HG03103 (cell line): ENCODE data around the gene ELAVL3.
A peak's percentile ranks its signal among the peaks of the same experiment; 100 is the strongest.
"Not testable (repeated sequence)": the region's sequence is repeated elsewhere in the genome, so short reads cannot be mapped to it uniquely, and the experiment has no call there.

Experiments used
- ATAC-seq: cut with Tn5 transposase; IDR thresholded peaks from one replicate; pipeline ENCODE4 v1.9.1; 2021; ENCODE audit warnings: low read depth; ENCODE audit not compliant: unreplicated experiment

ELAVL3 gene

DNA sequence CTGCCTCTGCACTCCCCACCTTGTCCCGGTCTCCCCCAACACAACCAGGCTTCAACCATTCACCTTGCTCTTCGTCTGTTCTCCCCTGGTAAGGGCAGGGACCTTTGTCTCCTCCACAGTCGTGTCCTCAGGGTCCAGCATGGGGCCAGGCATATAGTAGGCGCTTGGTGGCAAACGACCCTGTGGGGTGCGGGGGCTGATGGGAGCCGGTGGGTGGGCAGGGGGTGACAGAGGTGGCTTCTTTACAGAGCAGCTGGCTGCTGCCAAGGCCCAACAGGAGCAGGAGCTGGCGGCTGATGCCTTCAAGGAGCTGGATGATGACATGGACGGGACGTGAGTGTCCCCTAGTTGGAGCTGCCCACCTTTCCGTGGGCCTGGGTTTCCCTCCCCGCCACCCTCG, 35.7 kb downstream of the ELAVL3 start:
- no peak for ATAC-seq

- no peak for ATAC-seq
Observed at GRCh38 chr19:11444059-11444458, 36.8 kb downstream of the ELAVL3 start.

- ATAC-seq = no peak
Observed at GRCh38 chr19:11437955-11438354, 42.9 kb downstream of the ELAVL3 start.

- no peak for ATAC-seq
Observed at GRCh38 chr19:11435833-11436313, 45.0 kb downstream of the ELAVL3 start.

DNA sequence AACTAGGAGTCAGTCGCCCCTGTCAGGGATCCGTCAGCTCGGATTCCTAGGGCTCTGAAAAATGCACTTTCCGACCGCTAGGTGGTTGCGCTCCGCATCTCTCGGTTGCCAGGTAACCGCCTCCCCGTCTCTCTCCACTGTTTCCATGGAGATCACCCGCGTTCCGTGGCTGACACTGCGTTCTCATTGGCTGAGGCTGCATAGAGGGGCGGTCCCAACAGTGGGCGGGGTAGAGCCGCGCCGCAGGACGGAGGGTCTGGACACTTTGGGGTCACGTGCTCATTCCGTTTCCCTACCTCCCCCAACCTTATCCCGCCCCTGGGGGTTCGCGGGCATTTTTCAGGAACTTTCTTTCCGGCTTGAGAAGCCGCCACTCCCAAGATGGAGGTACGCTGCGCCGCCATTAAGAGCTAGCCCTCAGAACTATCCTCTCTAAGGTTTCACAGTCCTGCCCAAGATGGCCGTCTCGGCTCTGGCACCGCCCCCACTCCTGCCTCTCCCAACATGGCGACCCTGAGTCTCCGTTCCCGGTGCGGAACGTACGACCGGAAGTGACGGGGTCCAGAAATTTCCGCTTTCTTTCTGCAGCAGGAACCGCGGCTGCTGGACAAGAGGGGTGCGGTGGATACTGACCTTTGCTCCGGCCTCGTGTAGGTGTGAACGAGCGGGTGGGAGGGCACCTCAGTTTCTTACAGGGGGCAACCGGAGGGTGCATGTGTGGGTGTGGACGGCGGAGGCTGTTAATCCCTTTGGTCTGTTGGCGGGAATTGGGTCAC, 45.6 kb downstream of the ELAVL3 start, which contains the start of the genes ODAD3 and PRKCSH:
ODAD3 (minus strand) TSS at position 65 of the 776 bp plus-strand sequence. CDS start 105 bp downstream, outside the sequence.
PRKCSH (plus strand) TSS at position 579 of the 776 bp plus-strand sequence. CDS start 483 bp downstream, outside the sequence.
- ATAC-seq = peak; percentile 80

DNA sequence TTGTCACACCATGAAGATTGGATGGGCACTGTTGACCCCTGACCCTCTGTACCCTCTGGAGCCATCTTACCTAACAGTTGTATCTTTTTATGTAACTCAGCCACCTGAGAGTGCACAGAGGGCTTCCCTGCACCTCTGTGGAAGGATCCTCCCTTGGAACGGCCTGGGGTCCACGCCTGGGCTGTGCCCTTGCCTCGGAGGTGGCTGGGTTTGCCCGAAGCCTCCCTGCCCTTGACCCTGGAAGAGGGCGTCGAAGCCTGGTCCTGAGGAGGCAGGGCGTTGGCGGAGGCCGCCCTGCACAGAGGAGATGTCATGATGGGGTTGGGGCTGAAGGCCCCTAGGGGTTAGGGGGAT, 46.2 kb downstream of the ELAVL3 start:
- peak; percentile 3 for ATAC-seq

- not testable (repeated sequence) for ATAC-seq
Observed at GRCh38 chr19:11433526-11433925, 47.3 kb downstream of the ELAVL3 start.

DNA sequence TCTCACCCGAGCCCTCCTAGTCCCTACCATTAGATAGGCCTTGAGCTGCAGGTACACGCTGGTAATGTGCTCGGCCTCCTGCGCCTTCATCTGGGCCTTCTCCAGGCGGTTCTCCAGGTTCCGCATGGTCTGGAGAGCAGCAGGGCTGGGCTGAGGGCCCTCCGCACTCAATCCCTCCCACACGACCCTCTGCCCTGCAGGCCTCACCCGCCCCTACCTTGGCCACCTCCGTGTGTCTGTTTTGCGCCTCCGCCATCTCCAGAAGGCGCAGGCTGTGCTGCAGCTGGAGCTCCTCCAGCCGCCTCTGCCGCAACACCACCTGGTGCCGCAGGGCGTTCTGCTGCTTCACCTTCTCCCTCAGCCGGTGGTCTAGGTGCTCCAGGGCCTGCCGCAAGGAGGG, 54.2 kb downstream of the ELAVL3 start:
- no peak for ATAC-seq

- ATAC-seq = no peak
Observed at GRCh38 chr19:11425719-11426457, 55.0 kb downstream of the ELAVL3 start.

DNA sequence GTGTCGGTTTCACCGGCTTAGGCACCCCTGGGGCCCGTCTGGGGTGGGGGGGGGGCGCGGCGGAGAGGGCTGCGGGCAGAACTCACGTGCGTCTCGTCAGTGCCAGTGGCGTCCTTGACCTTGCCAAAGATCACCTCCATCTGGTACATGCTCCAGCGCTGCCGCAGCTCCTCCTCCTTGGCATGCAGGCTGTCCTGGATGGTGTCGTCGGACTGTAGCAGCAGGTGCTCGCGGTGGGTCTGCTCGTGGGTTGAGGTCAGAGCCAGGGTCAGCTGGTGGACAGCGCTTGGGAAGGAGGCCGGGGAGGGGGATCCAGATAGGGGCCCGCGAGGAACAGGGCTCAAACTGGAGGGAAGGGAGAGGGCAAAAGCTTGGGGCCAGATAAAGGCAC, 57.1 kb downstream of the ELAVL3 start:
- no peak for ATAC-seq

DNA sequence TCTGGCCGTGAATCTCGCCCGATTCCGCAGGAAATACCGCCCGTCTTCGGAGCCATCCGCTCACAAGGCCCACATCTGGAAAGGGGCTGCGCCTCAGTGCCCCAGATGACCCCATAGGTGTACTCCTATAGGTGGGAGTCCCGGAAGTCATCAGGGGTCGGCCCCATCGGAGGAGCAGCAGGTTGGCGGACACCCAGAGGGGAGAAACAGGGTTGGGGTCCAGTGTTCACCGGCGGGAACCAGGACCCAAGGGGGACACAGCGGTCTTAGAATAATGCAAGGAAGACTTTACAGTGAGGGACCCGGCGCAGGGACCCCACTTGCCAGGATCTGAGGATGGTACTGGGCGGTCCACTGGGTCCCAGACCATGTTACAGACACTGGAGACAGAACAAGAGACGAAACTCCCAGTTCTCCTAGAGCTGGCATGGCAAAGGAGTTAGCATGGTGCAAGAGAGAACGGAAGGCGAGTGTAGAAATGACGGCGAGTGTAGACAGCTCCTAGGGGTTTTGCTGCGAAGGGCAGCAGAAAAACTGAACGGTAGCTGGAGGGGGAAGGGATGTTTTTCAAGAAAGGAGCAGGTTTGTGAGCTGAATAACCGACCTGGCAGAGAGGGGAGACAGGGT, 57.6 kb downstream of the ELAVL3 start:
- ATAC-seq = no peak

DNA sequence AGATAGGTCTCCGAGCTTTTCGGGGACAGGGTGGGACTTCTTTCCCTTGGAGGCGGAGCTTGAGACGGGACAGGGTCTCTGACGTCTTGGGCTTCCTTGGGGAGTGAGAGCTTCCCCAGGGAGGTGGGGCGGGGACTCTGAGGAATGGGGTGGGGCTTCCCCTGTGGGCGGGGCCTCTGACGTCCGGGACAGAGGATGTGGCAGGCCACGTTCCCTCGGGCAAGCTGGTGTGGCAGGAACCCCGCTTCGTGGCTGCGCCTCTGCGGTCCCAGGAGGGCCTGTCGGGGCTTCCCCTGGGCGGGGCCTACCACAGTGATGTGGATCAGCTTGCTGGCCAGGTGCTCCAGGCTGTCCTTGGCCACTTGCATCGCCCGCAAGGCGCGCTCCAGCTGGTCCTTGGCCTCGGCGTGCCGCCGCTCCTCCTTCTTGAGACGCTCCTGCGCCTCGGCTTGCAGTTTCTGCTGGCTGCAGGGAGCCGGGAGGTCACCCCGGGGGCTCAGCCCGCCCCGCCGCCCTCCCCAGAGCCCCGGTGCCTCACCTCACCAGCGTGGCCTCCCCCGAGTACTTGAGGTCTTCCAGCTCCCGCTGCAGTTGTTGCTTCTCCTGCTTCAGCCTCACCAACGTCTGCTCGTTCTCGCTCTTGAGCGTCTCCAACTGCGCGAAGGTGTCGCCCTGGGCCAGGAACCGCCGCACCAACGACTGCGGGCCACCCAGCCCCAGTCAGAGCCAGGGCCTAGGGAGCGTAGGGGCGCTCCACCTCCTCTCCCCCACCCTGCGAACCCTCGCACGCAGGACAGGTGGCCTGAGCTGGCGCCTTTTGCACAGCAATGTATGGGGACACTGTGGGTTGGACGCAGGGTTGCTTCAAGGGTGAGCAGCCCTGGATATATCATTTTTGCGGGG, 58.4 kb downstream of the ELAVL3 start:
- no peak for ATAC-seq

GRCh38 chr19:11421371-11422098, 59.3 kb downstream of the ELAVL3 start:
- ATAC-seq = no peak

DNA sequence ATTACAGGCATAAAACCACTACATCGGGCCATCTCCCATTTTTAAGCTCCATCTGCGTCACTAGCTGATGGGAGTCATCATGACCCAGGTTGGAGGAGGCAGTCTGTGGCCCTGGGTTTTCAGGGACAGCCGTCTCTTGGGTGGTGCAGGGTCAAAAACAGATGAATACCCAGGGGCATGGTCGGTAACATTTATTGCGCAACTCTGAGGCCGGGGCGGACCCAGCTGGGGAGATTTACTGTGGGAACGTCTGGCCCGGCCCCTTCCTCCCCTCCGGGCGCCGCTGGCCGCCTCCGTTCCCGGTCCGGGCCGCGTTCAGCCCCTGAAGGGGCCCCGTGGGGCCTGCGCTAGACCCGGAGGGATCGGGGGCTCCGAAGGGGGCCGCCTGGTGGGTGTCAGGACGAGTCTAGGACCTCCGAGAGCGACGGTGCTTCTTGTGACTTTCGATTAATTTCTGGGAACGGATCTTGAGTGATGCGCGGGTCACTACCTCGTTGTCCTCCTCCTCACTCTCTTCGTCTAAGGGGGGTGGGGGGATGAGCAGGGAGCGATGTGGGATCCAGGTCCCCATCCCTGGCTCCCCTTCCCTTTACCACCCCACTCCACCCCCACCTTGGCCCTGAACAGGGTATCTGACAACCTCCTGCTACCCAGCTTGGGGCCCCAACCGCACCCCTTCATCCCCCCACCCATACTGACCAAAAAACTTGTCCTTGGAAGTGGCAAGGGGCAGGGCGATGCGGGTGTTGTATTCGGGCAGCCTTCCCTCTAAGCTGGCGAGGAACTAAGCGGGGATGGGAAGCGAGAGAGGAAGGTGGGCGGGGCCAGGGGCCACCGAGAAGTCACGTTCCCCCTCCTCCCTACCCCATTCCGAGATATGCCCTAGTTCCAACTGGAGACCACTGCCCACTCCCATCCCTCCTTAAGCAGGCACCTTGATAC, 60.1 kb downstream of the ELAVL3 start:
- no peak for ATAC-seq

DNA sequence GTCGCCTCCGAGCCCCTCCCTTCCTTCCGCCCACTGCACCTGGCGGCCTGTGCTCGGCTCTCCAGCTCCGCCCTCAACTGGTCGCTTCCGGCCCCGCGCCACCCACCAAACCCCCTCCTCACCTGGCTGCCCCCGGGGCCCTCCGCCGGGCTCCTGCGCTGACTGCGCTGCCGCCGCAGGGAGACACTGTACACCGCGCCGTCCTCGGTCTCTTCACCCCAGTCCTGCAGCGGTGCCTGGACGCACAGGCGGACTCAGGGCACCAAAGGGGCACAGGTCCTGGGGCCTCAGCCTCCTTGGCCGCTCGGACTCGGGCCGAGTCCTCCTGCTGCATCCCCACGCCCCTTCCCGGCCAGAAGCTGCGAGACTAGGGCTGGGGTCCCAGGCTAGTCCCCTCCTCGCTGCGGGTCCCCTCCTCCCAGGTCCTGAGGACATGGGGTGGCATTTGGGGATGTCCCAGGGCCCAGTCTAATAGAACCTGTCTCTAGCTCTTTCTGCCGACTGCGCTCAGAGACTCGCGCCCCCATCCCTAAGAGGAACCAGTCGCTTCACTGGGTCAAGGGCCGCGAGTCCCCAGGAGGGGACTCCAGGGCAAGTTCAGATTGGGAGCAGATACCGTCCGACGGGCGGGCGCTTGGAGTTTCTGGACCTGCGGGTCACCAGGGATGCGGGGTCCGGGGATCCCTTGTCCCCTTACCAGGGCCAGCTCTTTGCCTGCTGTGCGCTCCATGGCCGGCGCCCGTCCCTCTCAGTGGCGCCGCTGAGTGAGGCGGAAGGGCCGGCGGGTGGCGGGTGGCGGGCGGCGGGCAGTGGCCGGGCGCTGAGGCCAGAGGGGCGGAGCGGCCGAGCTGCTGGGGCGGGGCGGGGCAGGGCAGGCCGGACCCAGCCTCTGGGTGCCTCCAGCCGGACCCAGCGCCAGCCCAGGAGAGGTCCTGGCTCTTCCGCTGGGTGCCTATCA, 62.0 kb downstream of the ELAVL3 start, which contains the start of gene RGL3:
RGL3 (minus strand) TSS at position 766 of the 958 bp plus-strand sequence; CDS start at position 730, 36 bp downstream.
- no peak for ATAC-seq

DNA sequence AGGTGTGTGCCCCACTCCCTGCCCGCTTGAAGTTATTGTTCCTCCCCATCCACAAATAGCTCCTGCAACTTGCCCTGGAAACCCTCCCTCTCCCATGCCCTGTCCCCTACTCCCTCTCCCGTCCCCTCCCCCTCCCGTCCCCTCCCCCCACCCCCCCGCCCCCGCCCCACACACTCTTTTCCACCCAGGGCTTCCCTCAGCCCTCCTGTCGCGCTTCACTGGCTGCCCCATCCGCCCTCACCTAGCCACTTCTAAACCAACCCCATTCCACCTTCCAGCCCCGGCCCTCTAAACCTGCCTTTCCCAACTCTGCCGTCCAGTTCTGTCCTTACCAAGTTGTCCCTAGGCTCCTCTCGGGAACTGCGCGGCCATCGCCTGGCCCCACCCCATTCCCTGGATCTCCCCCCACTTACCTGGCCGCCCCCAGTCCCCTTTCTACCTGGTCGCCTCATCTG, 62.7 kb downstream of the ELAVL3 start:
- ATAC-seq = no peak
